ENCODE measurements around the gene TMCO4.

- no peak for TF ChIP-seq CTCF (IDR thresholded peaks at IDR 0.05)
- no peak for TF ChIP-seq EZH2 (IDR thresholded peaks at IDR 0.05; ENCODE audit: borderline replicate concordance, insufficient read depth, low read depth, low read length, poor library complexity, severe bottlenecking)
Measured at GRCh38 chr1:19648239-19648638, 151.5 kb downstream of the TMCO4 start.

Measured in B cell (primary cell).